ENCODE measurements around the gene SCN3B. TPM values are rescaled to one million over a fixed set of nuclear protein-coding genes. Genes with fewer than 3 reads are reported as not detected.
"Not testable (repeated sequence)": the region's sequence is repeated elsewhere in the genome, so short reads cannot be mapped to it uniquely, and the experiment has no call there.

SCN3B gene
- total RNA-seq, 1 donor from 2014 or later, result 0.56 TPM

GRCh38 chr11:123670081-123670480 lies 15.7 kb upstream of the SCN3B start:
- intact Hi-C loops (cut with DNase I), result no loop called here
- ATAC-seq (ENCODE audit: poor library complexity) (no peak), DNase-seq (no peak)

- no peak for ATAC-seq (ENCODE audit: poor library complexity)
- no peak for DNase-seq
- intact Hi-C loops (cut with DNase I), result no loop called here
Observed at GRCh38 chr11:123665306-123665705, 10.9 kb upstream of the SCN3B start.

DNA sequence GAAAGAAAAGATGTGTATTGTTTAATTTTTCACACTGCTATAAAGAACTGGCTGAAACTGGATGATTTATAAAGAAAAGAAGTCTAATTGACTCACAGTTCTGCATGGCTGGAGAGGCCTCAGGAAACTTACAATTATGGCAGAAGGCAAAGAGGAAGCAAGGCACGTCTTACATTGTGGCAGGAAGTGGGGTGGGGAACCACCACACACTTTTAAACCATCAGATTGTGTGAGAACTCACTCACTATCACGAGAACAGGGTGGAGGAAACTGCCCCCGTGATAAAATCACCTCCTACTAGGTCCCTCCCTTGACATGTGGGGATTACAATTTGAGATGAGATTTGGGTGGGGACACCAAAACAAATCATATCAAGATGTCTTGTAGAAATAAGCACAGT lies 5.5 kb upstream of the SCN3B start:
- ATAC-seq (ENCODE audit: poor library complexity); DNase-seq; intact Hi-C loops (cut with DNase I): not testable (repeated sequence)

DNA sequence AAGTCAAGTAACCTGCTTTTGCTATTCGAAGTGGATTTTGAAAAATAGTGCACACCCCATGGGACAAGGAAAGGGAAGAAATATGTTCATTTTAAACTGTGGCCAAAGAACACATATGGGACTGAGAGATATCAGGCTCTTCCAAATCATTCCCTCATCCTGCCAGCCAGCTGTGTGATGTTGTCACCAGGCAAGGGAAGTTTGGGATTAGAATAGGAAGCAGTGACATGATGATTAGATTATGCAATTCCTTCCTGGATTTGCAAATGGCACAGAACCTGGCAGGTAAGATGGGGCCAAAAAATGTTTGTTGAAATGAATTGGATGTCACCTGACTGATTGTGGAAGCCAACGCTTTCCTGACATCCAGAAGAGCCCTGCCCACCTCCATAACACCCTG lies 4.9 kb upstream of the SCN3B start:
- DNase-seq, result no peak
- intact Hi-C loops (cut with DNase I), result no loop called here

DNA sequence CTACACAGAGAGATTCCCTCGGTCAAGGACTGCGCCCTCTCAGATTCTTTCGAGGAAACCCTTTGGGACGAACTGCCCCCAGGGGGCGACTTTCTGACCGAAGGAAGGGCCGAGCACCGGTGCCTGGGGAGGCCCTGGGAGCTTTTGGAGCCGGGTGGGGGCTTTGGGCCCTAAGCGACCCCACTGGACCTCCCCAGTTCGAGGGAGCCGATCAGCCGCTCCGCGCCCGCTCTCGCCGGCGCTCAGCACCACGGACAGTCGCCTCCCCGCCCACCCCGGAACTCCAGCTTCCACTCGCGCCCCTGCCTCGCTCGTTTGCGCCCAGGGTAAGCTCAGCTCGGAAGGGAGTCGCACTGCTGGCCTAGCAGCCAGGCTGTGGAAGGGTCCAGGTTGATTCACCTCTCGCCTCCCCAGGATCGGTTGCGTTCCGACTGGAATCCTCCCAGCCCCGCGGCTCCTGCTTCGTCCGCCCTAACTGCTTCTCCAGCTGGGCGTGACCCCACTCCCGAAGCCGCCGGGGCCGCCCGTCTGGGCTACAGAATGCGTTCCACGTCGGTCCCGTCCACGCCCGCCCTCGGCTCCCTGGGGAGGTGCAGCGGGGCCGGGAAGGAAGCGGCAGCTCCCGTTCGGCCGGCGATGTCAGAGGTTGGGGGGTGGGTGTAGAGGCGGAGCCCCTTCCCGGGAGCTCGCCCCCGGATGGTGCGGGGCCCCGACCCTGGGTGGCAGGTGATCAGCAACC lies 428 bp downstream of the SCN3B start:
- ATAC-seq (ENCODE audit: poor library complexity) (peak; percentile 89), DNase-seq (peak; percentile 64)
- intact Hi-C loops (cut with DNase I), result no loop called here

More for the DNA sequence above, 4.9 kb upstream of the SCN3B start:
- ATAC-seq (ENCODE audit: poor library complexity), result no peak

GRCh38 chr11:123653483-123653826 lies 969 bp downstream of the SCN3B start:
- ATAC-seq (ENCODE audit: poor library complexity) (no peak), DNase-seq (no peak)
- intact Hi-C loops (cut with DNase I), result no loop called here

GRCh38 chr11:123652599-123652998 lies 1.8 kb downstream of the SCN3B start:
- DNase-seq (no peak), ATAC-seq (ENCODE audit: poor library complexity) (no peak)
- intact Hi-C loops (cut with DNase I), result no loop called here

- intact Hi-C loops (cut with DNase I), result no loop called here
Observed at GRCh38 chr11:123650901-123651300, 3.5 kb downstream of the SCN3B start.

DNA sequence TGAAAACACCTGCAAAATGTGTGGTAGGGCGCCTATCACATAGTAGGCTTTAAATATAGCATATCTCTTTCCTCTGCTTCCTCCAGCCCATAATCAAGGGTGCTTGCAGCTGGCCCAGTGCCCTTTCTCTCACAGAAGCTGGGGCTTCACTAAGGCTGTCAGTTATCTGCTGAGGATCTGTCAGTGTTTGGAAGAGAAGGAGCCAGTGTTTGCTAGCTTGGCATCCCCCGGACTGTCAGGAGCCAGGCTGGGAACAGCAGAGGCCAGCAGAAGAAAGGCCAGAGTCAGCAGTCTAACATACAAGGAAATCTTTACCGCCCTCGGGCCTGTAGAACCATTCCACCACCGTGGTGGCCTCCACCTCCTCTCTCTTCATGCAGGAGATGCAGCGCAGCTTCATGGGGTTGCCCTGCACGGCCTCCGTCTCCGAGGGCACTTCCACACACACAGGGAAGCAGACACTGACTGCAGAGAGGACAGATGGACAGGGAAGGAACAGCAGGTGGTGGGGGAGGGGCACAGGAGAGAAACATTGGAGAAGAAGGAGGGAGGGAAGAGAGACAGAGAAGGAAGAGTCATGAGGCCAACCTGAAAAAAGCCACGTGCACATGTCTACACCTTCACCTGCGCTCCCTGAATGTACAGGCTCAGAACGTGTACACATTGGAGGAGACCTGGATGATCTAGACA lies 9.0 kb downstream of the SCN3B start:
- ATAC-seq (ENCODE audit: poor library complexity), result no peak
- intact Hi-C loops (cut with DNase I), result no loop called here

More at GRCh38 chr11:123650901-123651300, 3.5 kb downstream of the SCN3B start:
- ATAC-seq (ENCODE audit: poor library complexity) (no peak), DNase-seq (no peak)

DNA sequence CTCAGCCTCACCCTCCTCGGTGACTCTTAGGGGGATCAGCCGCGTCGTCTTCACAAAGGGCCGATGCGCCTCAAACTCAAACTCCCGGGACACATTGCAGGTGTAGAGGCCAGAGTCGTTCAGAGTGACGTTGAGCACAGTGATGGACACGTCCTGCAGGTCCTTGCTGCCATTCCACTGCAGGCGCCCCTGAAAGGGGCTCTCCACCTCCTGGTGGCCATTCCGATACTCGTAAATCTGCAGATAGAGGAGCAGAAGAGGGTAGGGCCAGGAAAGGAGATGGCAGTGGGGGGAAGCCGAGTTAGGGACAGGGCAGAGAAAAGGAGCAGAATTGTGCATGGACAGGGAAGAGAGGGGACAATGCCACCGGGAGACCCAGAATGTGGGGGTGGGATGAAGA lies 12.0 kb downstream of the SCN3B start:
- no peak for ATAC-seq (ENCODE audit: poor library complexity)
- intact Hi-C loops (cut with DNase I), result loop anchor here (5.0 kb wide), 1 partner anchor 65 kb away; no protein-coding TSS in a partner anchor
- DNase-seq, result no peak

More for the DNA sequence above, 9.0 kb downstream of the SCN3B start:
- no peak for DNase-seq

DNA sequence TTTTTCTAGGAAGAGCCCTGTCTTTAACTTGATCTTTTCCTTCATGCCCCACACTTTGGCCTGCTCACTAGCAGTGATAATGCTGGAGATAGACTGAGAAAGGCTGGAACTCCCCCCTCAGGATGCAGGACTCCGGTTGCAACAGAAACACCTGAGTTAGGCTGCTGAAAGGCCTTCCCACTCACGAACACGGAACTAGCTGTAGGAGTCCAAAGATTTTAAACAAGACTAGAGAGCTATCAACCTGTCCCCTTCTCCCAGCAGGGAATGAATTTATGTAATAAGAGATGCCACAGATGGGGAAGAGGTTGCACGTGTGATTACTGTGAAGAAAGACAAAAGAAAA lies 13.0 kb downstream of the SCN3B start:
- intact Hi-C loops (cut with DNase I), result loop anchor here (5.0 kb wide), 1 partner anchor 66 kb away; no protein-coding TSS in a partner anchor
- ATAC-seq (ENCODE audit: poor library complexity) (no peak), DNase-seq (no peak)

DNA sequence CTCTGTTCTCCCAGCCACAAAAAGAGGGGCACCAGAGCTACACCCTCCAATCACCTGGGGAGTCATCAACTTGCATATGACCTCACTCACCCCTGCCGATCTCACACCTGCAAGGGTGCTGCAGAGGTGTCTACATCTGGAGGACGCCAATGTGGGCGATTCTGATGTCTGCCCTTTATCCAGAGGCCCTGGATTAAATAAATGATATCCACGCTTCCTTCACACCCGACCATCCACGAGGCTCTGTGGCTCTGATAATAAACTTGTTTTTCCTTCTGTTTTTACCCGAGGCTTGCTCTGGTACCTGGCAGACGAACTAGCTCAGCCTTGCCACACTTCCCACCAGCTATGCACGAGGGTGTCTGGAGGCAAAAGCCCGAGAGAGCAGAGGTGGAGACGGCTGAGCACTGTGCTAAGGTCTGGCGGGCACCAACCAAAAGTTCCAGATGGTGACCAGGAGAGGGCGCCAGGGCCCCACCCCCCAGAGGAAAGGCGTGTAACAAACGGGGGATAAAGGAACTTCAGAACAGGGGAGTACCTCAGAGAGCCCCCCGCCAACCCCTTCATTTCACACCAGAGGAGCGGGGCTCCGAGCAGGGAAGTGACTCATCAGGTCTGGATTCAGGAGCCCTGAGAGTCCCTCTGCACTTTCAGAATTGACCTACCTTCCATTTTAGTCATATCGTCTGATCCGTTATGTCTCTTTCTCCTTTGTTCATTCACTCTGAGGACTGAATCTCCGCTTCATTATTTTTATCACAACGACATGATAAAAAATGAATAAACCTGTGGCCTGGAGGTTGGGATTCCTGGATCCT lies 13.5 kb downstream of the SCN3B start:
- intact Hi-C loops (cut with DNase I), result loop anchor here (5.0 kb wide), 1 partner anchor 66 kb away; no protein-coding TSS in a partner anchor
- DNase-seq (peak; percentile 49), ATAC-seq (ENCODE audit: poor library complexity) (peak; percentile 79)

DNA sequence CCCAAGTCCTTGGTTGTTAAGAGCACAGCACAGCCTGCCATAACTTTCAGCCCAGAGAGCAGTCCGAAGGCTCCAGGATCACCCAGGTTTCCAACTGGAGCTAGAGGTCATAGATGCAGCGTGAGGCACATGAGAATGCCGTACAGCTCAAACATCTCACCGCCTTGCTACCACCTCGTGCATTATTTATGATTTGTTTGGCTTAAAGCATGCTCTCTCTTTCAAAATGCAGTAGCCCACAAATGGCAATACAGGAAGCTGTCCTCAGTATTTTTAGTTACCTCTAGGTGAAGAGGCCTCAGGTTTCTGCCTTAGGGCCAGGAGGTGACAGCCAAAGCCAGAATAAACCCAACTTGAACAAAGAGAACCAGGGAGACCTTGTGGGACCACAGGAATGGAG lies 14.4 kb downstream of the SCN3B start:
- intact Hi-C loops (cut with DNase I), result loop anchor here (5.0 kb wide), 1 partner anchor 67 kb away; no protein-coding TSS in a partner anchor
- no peak for DNase-seq
- ATAC-seq (ENCODE audit: poor library complexity), result no peak

GRCh38 chr11:123630126-123630608 lies 24.3 kb downstream of the SCN3B start:
- intact Hi-C loops (cut with DNase I), result no loop called here
- DNase-seq (no peak), ATAC-seq (ENCODE audit: poor library complexity) (peak; percentile 62)

GRCh38 chr11:123628936-123629683 lies 25.3 kb downstream of the SCN3B start:
- intact Hi-C loops (cut with DNase I), result no loop called here
- ATAC-seq (ENCODE audit: poor library complexity), result peak; percentile 81
- DNase-seq, result peak; percentile 81

DNA sequence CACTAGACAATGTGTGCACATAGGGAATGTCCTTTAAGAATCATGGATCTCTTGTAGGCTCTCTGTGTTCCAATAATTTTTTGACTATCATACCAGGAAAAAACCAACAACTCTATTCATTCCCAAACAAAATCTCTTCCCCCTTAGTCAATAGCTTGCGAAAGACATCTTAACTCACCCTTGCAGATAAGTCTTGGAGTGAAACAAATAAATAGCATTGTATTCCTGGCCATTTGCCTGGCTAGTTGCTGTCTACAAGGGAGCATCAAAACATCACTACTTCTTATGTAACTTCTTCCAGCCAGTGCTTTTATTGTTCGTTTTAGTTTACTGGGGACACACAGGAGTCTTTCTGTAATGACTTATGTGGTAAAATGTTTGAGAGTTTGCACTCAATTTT lies 29.4 kb downstream of the SCN3B start:
- DNase-seq (no peak), ATAC-seq (ENCODE audit: poor library complexity) (no peak)
- intact Hi-C loops (cut with DNase I), result no loop called here

DNA sequence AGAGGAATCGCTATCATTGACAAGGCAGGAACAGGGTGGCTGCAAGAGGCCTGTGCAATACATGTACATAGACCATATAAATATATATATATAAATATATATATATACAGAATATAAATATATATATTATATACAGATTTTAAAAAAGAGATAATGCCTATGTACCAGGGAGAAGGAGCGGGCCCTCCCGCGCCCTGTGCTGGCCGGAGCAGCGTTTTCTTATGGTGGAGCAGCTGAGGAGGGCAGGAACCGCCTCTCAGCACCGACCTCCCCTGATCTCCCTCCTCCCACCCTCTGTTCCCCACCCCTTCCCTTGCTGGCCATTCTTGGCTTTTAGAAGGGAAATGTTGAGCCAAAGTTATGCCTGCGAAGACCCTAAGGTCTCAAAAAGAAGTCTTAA lies 31.8 kb downstream of the SCN3B start:
- intact Hi-C loops (cut with DNase I), result no loop called here
- no peak for DNase-seq

DNA sequence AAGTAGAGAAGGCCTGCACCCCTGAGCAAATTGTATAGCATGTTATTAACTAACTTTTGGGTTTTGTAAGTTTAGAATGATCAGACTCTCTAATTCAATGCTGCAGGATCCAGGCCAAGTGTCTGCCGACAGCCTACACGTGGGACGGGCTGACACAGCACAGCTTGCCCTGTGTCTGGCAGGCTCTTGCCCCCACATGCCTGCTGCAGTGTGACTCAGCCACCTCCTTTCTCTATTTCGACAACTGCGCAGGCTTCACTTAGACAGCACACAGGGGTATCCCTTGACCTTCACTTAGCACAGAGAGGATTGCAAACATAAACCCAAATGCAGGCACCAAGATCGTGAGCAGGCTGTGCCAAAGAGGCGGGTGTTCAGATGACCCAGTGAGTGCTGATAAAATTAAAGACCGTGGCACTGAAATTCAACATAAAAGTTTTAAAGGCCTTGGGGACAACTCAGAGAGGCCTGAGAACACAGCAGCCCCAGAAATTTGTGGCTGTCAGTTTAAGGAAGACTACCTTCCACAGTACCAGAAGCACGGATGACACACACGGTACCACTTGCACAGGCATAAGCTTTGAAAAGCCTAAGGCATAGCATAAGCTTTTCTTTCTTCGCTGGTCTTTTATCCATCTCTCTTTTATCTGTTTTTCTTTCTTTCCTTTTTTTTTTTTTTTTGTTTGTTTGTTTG lies 37.8 kb downstream of the SCN3B start:
- peak; percentile 84 for DNase-seq
- peak; percentile 98 for ATAC-seq (ENCODE audit: poor library complexity)
- intact Hi-C loops (cut with DNase I), result no loop called here

More for the DNA sequence above, 31.8 kb downstream of the SCN3B start:
- no peak for ATAC-seq (ENCODE audit: poor library complexity)

Measured in Right ventricle myocardium superior (tissue), 1 donor.